Sigmoid colon (tissue), 4 donors: ENCODE results near the gene ABLIM1.

Source experiments
- EP300 ChIP-seq, 4 donors: sonication (generic); formaldehyde crosslinking; IDR thresholded peaks; one replicate each; pipeline ENCODE4 v1.6.1; 2017; ENCODE audit warnings: antibody characterized with exemption in 4 of 4
- POLR2A ChIP-seq, 2 donors: fragments of 450-650 bp; IDR thresholded peaks; one replicate each; pipeline ENCODE4 v1.6.1; 2016; ENCODE audit warnings: antibody characterized with exemption in 2 of 2, mild to moderate bottlenecking in 2 of 2, moderate library complexity in 2 of 2
- POLR2AphosphoS5 ChIP-seq, 4 donors: sonication (generic); formaldehyde crosslinking; IDR thresholded peaks; one replicate each; pipeline ENCODE4 v1.6.1; 2017; ENCODE audit warnings: antibody characterized with exemption in 4 of 4
- TF ChIP-seq, protein P1 (sequence below), 4 experiments: fragments of 450-650 bp in 3 of 4; fragments of 200-600 bp in 1 of 4; IDR thresholded peaks; one replicate each; pipeline ENCODE4 v1.5.1; 2016 to 2019; ENCODE audit warnings: antibody characterized with exemption in 4 of 4, mild to moderate bottlenecking in 3 of 4, moderate library complexity in 2 of 4

DNA sequence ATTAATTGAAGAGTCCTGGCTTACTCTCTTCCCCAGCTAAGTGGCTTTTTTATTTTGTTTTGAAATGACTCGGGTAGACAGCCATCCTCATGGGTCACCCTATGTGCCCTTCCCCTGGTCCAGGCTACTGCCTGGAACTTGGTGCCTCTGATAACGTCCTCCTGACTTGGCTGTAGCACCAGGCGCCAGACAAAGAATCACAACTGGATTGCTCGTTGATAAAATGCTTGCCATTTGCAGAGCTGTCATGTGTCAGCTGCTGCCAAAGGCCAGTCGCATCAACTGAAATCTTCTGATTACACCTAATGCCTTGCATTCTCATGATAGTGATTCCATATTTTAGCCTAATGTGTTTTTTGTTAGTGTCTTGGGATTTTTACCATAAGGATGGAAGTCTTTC is 27.4 kb upstream of the ABLIM1 start:
- TF ChIP-seq EP300 (IDR thresholded peaks at IDR 0.05) (no peak), POLR2AphosphoS5 (IDR thresholded peaks at IDR 0.05) (no peak), POLR2A (IDR thresholded peaks at IDR 0.05) (no peak)
- TF ChIP-seq, protein P1, sequence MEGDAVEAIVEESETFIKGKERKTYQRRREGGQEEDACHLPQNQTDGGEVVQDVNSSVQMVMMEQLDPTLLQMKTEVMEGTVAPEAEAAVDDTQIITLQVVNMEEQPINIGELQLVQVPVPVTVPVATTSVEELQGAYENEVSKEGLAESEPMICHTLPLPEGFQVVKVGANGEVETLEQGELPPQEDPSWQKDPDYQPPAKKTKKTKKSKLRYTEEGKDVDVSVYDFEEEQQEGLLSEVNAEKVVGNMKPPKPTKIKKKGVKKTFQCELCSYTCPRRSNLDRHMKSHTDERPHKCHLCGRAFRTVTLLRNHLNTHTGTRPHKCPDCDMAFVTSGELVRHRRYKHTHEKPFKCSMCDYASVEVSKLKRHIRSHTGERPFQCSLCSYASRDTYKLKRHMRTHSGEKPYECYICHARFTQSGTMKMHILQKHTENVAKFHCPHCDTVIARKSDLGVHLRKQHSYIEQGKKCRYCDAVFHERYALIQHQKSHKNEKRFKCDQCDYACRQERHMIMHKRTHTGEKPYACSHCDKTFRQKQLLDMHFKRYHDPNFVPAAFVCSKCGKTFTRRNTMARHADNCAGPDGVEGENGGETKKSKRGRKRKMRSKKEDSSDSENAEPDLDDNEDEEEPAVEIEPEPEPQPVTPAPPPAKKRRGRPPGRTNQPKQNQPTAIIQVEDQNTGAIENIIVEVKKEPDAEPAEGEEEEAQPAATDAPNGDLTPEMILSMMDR (IDR thresholded peaks at IDR 0.05) = no peak
